Bronchial epithelial cell (primary cell): ENCODE results near the gene HIPK4. TPM values are rescaled to one million over a fixed set of nuclear protein-coding genes. Genes with fewer than 3 reads are reported as not detected.

Source experiments
- DNase-seq: peaks from one replicate; pipeline ENCODE4 v3.0.0-alpha.2; 2010; ENCODE audit warnings: low read depth
- FAIRE-seq: peaks from 2 replicates; lab custom pipeline; 2011; peaks lifted over from hg19 to GRCh38; lab: Jason Lieb, UNC
- H3K27me3 ChIP-seq: 2 replicates; pipeline ENCODE4 v1.5.1; 2011; ENCODE audit warnings: low read length; ENCODE audit not compliant: control insufficient read depth, insufficient read depth
- H3K36me3 ChIP-seq: 2 replicates; pipeline ENCODE4 v1.5.1; 2011; ENCODE audit warnings: low read length; ENCODE audit not compliant: control insufficient read depth, insufficient read depth
- H3K4me3 ChIP-seq: 2 replicates; pipeline ENCODE4 v1.5.1; 2011; ENCODE audit warnings: mild to moderate bottlenecking, low read depth, low read length, control low read depth
- CTCF ChIP-seq: IDR thresholded peaks from 2 replicates; pipeline ENCODE4 v1.5.1; 2011; ENCODE audit warnings: mild to moderate bottlenecking, moderate library complexity, low read length, control low read depth, inconsistent platforms; ENCODE audit not compliant: insufficient read depth, severe bottlenecking
- total RNA-seq: library from RNA; depleted of rRNA; stranded (reverse); fragments of >200 nt; gene quantifications from 2 replicates; pipeline ENCODE4 v1.2.1, GENCODE V29; 2014

The HIPK4 gene
- total RNA-seq, 1 donor from 2014 or later = 0.26 TPM

DNA sequence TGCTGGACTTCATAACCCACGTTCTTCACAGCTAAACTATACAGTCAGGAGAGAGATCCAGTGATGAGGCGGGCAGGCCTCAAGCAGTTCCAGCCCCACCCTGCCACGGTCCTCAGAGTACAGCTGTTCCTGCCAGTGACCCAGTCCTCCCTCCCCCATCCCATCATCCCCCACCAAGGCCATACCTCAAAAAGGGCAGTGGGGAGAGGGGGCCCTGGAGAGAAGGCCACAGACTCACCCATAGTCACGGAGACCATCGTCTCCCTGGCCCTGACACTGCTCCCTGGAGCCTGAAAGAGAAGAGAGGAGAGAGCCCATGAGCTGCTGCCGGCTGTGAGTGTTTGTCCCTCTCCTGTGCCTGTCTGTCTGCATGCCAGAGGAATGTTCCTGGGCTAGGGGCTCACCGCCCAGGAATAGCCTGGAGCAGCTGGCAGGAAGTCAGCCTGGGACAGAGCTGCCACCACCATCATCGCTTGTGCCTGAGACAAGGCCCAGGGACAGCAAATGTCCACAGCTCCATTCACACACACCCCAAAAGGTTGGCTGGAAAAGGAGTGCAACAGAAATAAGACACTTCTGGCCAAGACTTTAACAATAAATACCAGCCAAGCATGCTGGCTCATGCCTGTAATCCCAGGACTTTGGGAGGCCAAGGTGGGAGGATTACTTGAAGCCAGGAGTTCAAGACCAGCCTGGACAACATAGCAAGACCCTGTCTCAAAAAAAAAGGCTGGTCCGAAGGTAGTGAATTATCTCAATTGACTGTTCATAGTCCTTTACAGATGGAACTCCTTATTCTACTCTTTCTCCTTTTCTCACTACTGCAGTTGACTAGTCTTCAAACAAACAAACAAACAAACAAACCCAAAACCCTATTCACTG, 48.1 kb downstream of the HIPK4 start:
- no peak for DNase-seq
- peaks cover 7% of the 10 kb centered on the region for H3K36me3 ChIP-seq
- FAIRE-seq = no peak
- no peak overlapping the region for H3K4me3 ChIP-seq
- H3K27me3 ChIP-seq = no peaks in the 10 kb centered on the region
- no peak for TF ChIP-seq CTCF

DNA sequence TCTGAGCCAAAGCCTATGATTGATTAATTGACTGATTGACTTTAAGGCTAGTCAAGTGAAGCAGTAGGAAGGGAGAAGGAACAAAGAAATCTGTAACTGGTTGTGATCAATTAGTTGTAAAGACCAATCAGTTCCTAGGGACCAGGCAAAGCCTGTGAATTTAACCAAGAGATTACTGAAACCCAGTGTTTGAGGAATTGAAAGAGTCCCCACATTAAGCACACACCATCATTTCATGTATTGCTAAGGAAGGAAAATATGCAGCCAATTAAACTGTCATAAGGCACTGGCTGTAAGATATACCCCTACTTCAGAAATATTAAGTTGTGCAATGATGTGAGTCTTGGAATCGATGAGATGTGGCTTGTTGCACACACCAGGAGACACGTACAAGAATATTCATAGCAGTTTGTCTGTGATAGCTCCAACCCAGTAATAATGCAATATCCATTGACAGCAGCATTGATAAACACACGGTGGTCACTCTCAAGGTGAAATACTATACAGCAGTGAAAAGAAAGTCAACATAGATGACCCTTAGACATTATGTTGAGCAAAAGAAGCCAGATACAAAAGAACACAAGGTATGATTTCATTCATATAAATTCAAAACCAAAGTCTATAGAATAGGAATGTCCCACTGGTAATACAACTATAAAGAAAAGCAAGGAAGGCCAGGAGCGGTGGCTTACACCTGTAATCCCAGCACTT, 50.8 kb downstream of the HIPK4 start:
- Histone ChIP-seq H3K36me3 (peaks cover 12% of the 10 kb centered on the region), H3K27me3 (no peaks in the 10 kb centered on the region), H3K4me3 (no peak overlapping the region)
- no peak for TF ChIP-seq CTCF
- FAIRE-seq (no peak), DNase-seq (no peak)

- Histone ChIP-seq H3K27me3 (no peaks in the 10 kb centered on the region), H3K36me3 (peaks cover 12% of the 10 kb centered on the region), H3K4me3 (no peak overlapping the region)
- DNase-seq (no peak), FAIRE-seq (no peak)
- no peak for TF ChIP-seq CTCF
Measured at GRCh38 chr19:40337594-40337993, 52.4 kb downstream of the HIPK4 start.

- H3K27me3 ChIP-seq = no peaks in the 10 kb centered on the region
- peaks cover 13% of the 10 kb centered on the region for H3K36me3 ChIP-seq
- H3K4me3 ChIP-seq = no peak overlapping the region
- DNase-seq (no peak), FAIRE-seq (no peak)
- TF ChIP-seq CTCF = no peak
Measured at GRCh38 chr19:40337107-40337506, 52.9 kb downstream of the HIPK4 start.

GRCh38 chr19:40336601-40336900, 53.4 kb downstream of the HIPK4 start:
- peaks cover 12% of the 10 kb centered on the region for H3K36me3 ChIP-seq
- FAIRE-seq (peak; percentile 84), DNase-seq (no peak)
- no peak overlapping the region for H3K4me3 ChIP-seq
- no peaks in the 10 kb centered on the region for H3K27me3 ChIP-seq
- no peak for TF ChIP-seq CTCF
